HUES48 (cell line): ENCODE measurements around the gene LRP6.
"Not testable (repeated sequence)": the region's sequence is repeated elsewhere in the genome, so short reads cannot be mapped to it uniquely, and the experiment has no call there.

Experiments
- H3K27ac ChIP-seq: one replicate; pipeline ENCODE4 v1.7.0; 2013; ENCODE audit warnings: low read depth, low read length, inconsistent platforms
- H3K27me3 ChIP-seq: 2 replicates; pipeline ENCODE4 v1.6.1; 2013; ENCODE audit warnings: mild to moderate bottlenecking, low read length; ENCODE audit not compliant: control insufficient read depth, insufficient read depth
- H3K36me3 ChIP-seq: 2 replicates; pipeline ENCODE4 v1.6.1; 2013; ENCODE audit warnings: low read length; ENCODE audit not compliant: control insufficient read depth, insufficient read depth
- H3K4me1 ChIP-seq: 2 replicates; pipeline ENCODE4 v1.6.1; 2013; ENCODE audit warnings: mild to moderate bottlenecking, low read length; ENCODE audit not compliant: control insufficient read depth, insufficient read depth
- H3K4me3 ChIP-seq: 2 replicates; pipeline ENCODE4 v1.5.1; 2013; ENCODE audit warnings: mild to moderate bottlenecking, low read depth, low read length
- H3K9ac ChIP-seq: 2 replicates; pipeline ENCODE4 v1.6.1; 2013; ENCODE audit warnings: mild to moderate bottlenecking, low read depth, low read length, moderate library complexity
- H3K9me3 ChIP-seq: 2 replicates; pipeline ENCODE4 v1.6.1; 2013; ENCODE audit warnings: low read length; ENCODE audit not compliant: control insufficient read depth, insufficient read depth

The LRP6 gene

DNA sequence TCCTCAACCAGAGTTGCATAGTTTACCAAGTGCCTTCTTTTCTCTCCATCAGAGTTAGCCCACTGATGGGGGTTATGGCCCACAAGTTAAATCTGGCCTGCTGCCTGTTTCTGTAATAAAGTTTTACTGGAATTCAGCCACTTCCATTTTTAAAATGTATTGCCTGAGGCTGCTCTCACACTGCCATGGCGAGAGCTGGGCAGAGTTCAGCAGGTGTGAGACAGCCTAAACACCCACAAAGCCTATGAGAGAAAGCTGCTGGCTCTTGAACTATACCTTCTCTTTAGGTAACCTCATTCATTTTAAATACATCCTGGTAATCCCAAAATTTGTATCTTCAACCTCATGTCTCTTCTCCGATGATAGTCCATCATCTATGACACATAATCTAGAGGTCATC lies 110.0 kb downstream of the LRP6 start:
- Histone ChIP-seq H3K9me3 (no peaks in the 10 kb centered on the region), H3K4me3 (no peak overlapping the region), H3K27me3 (no peaks in the 10 kb centered on the region), H3K9ac (no peak overlapping the region), H3K27ac (no peak overlapping the region), H3K36me3 (peaks cover 71% of the 10 kb centered on the region), H3K4me1 (no peaks in the 10 kb centered on the region)

DNA sequence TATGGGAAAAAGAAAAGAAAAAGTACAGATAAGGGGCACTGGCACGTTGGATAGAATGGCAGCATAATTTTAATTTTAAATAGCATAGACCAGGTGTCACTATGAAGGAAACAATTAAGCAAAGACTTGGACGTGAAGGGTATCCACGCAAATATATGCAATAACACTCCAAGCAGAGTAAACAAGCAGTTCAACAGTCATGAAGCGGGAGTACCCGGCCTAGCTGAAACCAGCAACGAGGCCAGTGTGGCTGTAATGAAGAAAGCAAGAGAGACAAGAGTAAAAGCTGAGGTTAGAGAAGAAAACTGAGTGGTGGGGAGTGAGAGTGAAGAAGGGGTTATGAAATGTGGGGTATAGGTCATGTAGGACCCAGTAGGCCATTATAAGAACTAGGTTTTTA lies 110.7 kb downstream of the LRP6 start:
- Histone ChIP-seq H3K27me3 (no peaks in the 10 kb centered on the region), H3K4me1 (no peaks in the 10 kb centered on the region), H3K9me3 (no peaks in the 10 kb centered on the region), H3K36me3 (peaks cover 70% of the 10 kb centered on the region), H3K9ac (no peak overlapping the region), H3K27ac (no peak overlapping the region), H3K4me3 (no peak overlapping the region)

GRCh38 chr12:12153596-12153995 lies 113.2 kb downstream of the LRP6 start:
- peaks cover 74% of the 10 kb centered on the region for H3K36me3 ChIP-seq

GRCh38 chr12:12147111-12147510 lies 119.7 kb downstream of the LRP6 start:
- H3K4me1 ChIP-seq: no peaks in the 10 kb centered on the region
- no peaks in the 10 kb centered on the region for H3K27me3 ChIP-seq
- H3K4me3 ChIP-seq: no peak overlapping the region
- H3K36me3 ChIP-seq: peaks cover 66% of the 10 kb centered on the region
- H3K27ac ChIP-seq: no peak overlapping the region
- H3K9me3 ChIP-seq: no peaks in the 10 kb centered on the region
- no peak overlapping the region for H3K9ac ChIP-seq

More at GRCh38 chr12:12153596-12153995, 113.2 kb downstream of the LRP6 start:
- no peak overlapping the region for H3K9ac ChIP-seq
- H3K9me3 ChIP-seq: no peaks in the 10 kb centered on the region
- H3K27ac ChIP-seq: no peak overlapping the region
- H3K27me3 ChIP-seq: no peaks in the 10 kb centered on the region
- H3K4me1 ChIP-seq: no peaks in the 10 kb centered on the region
- no peak overlapping the region for H3K4me3 ChIP-seq

DNA sequence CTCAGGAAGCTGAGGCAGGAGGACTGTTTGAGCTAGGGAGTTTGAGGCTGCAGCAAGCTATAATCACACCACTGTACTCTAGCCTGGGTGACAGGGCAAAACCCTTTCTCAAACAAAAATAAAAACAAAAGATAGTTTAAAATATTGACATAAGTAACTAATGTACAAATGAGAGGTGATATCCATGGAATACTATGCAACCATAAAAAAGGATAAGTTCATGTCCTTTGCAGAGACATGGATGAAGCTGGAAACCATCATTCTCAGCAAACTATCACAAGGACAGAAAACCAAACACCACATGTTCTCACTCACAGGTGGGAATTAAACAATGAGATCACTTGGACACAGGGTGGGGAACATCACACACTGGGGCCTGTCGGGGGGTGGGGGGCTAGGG lies 122.3 kb downstream of the LRP6 start:
- H3K27ac ChIP-seq, H3K9ac ChIP-seq, H3K4me3 ChIP-seq, H3K4me1 ChIP-seq, H3K9me3 ChIP-seq, H3K27me3 ChIP-seq: not testable (repeated sequence)
- H3K36me3 ChIP-seq: peaks cover 53% of the 10 kb centered on the region

DNA sequence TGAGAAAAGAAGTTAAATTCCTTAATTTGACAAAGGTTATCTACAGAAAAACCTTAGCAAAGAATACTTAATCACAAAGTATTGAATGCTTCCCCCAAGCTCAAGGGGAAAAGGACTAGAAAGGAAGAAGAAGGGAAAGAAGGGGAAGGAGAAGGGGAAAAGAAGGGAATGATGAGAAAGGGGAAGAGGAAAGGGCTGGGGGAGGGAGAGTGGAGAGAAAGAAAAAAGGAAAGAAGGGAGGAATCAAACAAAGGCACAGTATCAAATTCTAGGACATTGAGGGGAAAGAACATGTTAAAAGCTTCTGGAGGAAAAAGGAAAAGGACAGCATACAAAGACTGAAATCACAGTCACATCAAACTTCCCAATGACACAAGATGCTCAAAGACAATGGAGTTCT lies 125.8 kb downstream of the LRP6 start:
- H3K9me3 ChIP-seq: no peaks in the 10 kb centered on the region
- H3K4me3 ChIP-seq: no peak overlapping the region
- no peaks in the 10 kb centered on the region for H3K27me3 ChIP-seq
- peaks cover 47% of the 10 kb centered on the region for H3K36me3 ChIP-seq
- H3K27ac ChIP-seq: no peak overlapping the region
- H3K9ac ChIP-seq: no peak overlapping the region
- H3K4me1 ChIP-seq: 0 out of 2 replicates have a peak, but pooled peaks cover 2% of the 10 kb centered on the region

GRCh38 chr12:12138203-12139154 lies 128.4 kb downstream of the LRP6 start:
- H3K27ac ChIP-seq: no peak overlapping the region
- H3K36me3 ChIP-seq: peaks cover 43% of the 10 kb centered on the region
- H3K9me3 ChIP-seq: no peaks in the 10 kb centered on the region
- H3K27me3 ChIP-seq: no peaks in the 10 kb centered on the region
- no peak overlapping the region for H3K4me3 ChIP-seq
- 0 out of 2 replicates have a peak, but pooled peaks cover 2% of the 10 kb centered on the region for H3K4me1 ChIP-seq
- H3K9ac ChIP-seq: no peak overlapping the region

DNA sequence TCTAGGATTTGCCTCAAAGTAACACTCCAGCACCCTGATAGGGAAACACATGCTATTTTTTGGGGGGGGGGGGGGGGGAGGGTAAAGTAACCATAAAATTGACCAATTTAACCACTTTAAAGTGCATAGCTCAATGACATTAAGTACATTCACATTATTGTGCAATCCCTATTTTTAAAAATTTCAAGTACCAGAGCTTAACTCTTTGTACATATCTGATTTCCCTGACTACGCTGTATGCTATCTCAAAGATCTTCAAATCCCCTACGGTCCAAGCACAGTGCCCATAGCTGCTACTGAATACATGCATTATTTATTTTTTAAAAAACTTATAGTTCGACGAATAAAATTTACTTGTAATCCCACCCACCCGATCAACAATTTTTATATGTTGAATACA lies 133.1 kb downstream of the LRP6 start:
- no peaks in the 10 kb centered on the region for H3K4me1 ChIP-seq
- no peak overlapping the region for H3K4me3 ChIP-seq
- H3K36me3 ChIP-seq: peaks cover 53% of the 10 kb centered on the region
- no peak overlapping the region for H3K27ac ChIP-seq
- no peaks in the 10 kb centered on the region for H3K9me3 ChIP-seq
- H3K9ac ChIP-seq: no peak overlapping the region
- no peaks in the 10 kb centered on the region for H3K27me3 ChIP-seq

DNA sequence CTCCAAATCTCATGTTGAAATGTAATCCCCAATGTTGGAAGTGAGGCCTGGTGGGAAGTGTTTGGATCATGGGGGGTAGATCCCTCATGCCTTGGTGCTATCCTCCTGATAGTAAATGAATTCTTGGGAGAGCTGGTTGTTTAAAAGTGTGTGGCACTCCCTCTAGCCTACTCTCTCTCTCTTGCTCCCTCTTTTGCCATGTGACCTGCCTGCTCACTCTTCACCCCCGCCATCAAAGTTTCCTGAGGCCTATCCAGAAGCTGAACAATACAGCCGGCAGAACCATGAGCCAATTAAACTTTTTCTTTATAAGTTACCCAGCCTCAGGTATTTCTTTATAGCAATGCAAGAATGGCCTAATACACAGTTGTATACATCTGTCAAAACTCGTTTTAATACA lies 133.6 kb downstream of the LRP6 start:
- no peak overlapping the region for H3K4me3 ChIP-seq
- no peaks in the 10 kb centered on the region for H3K4me1 ChIP-seq
- H3K9ac ChIP-seq: no peak overlapping the region
- H3K27me3 ChIP-seq: no peaks in the 10 kb centered on the region
- peaks cover 51% of the 10 kb centered on the region for H3K36me3 ChIP-seq
- no peaks in the 10 kb centered on the region for H3K9me3 ChIP-seq
- no peak overlapping the region for H3K27ac ChIP-seq

GRCh38 chr12:12128670-12129069 lies 138.2 kb downstream of the LRP6 start:
- Histone ChIP-seq H3K27me3 (no peaks in the 10 kb centered on the region), H3K9ac (no peak overlapping the region), H3K4me3 (no peak overlapping the region), H3K27ac (no peak overlapping the region), H3K9me3 (no peaks in the 10 kb centered on the region), H3K36me3 (peaks cover 70% of the 10 kb centered on the region), H3K4me1 (no peaks in the 10 kb centered on the region)

DNA sequence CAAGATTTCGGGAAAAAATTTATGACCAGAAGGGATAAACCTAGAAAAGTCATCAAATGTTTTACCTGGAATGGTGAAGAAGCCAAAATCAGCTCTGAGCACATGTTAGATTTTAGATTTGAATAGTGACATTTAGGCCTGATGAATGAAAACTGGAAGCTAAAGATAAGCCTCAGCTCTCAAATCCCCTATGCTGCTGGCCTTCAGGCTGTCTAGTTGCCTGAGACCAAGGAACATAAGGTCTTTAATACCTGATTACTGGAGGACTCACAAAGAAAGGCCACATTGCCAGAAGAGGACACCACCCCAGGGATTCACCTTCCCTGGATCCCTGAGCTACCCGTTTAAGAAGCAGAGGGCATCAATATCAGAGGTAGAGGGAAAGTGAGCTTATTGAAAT lies 139.5 kb downstream of the LRP6 start:
- no peaks in the 10 kb centered on the region for H3K9me3 ChIP-seq
- peaks cover 82% of the 10 kb centered on the region for H3K36me3 ChIP-seq
- H3K4me3 ChIP-seq: no peak overlapping the region
- no peak overlapping the region for H3K27ac ChIP-seq
- H3K27me3 ChIP-seq: no peaks in the 10 kb centered on the region
- no peak overlapping the region for H3K9ac ChIP-seq
- no peaks in the 10 kb centered on the region for H3K4me1 ChIP-seq
